ENCODE measurements around the gene SGK2.
A peak's percentile ranks its signal among the peaks of the same experiment; 100 is the strongest.

Gene SGK2

DNA sequence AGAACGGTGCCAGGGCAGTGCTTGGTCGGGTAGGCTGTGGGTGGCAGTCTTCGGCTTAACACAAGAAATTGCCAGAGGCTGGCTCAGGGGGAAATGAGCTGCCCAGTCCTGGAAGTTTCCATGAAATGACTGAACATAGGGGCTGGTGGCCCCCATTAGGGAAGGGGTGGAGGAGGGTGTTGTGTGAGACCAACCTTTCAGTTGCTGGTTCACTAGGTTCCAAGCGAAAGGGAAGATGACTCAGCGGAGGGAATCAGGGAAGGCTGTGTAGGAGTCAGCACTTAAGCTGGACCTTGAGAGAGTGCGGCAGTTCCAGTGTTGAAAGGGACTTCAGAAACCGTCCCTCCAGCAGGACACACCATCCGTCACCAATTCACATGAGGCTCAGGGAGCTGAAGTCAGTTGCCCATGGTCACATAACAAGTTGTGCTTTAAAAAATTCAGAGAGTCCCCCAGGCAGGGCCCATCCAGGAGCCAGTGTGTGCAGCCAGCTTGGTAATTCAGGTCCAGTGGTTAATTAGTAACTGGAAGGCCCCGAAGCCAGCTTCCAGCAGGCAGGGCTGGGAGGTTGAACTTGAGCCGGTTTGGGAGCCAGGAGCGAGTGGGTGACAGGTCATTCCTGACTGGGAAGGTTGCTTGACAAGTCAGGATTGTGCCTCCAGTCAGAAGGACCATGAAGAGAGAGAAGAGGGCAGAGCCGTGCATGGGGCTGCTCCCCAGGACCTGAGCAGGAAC is at the start of gene SGK2:
Gene SGK2, plus strand, starts transcription at position 616 of the 735 bp plus-strand sequence. CDS start 7,469 bp downstream, outside the sequence.
- Histone ChIP-seq H3K27ac (ENCODE audit: low read depth, low read length) (peak within 1 kb of the TSS; percentile 92), H3K36me3 (ENCODE audit: control insufficient read depth in 5 of 5, insufficient read depth in 5 of 5, low read length in 5 of 5) (no peaks in the 10 kb centered on the region), H3K9ac (ENCODE audit: low read length in 5 of 5) (peak within 1 kb of the TSS; percentile 1 to 68 (median 48)), H3K27me3 (ENCODE audit: control insufficient read depth in 5 of 5, insufficient read depth in 4 of 5, low read length in 5 of 5) (no peaks in the 10 kb centered on the region), H3K4me3 (ENCODE audit: low read depth in 1 of 5, low read length in 5 of 5) (peak within 1 kb of the TSS in 4 of 5 donors; percentile 30 to 70 (median 40)), H3K9me3 (ENCODE audit: control insufficient read depth in 5 of 5, low read length in 5 of 5) (no peaks in the 10 kb centered on the region), H3K4me1 (ENCODE audit: control insufficient read depth in 5 of 5, insufficient read depth in 5 of 5, low read length in 5 of 5) (peaks cover 5 to 46% (median 40%) of the 10 kb centered on the region in 5 donors)

DNA sequence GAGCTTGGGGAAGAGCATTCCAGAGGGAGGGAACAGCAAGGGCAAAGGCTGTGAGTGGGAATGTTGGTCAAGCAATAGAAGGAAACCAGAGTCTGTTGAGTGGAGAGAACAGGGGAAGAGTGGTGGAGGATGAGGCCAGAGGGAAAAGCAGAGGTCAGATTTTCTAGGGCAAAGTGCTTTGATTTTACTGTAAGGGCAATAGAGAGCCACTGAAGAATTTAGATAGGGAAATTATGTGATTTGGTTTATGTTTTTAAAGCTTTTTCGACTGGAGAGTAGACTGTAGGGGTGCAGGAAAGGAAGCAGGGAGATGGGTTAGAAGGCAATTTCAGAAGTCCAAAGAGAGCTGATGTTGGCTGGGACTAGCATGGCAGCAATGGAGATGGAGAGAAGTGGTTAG is 46.9 kb upstream of the SGK2 start:
- Histone ChIP-seq H3K27me3 (ENCODE audit: control insufficient read depth in 5 of 5, insufficient read depth in 4 of 5, low read length in 5 of 5) (peaks cover 0 to 6% (median 4%) of the 10 kb centered on the region in 5 donors), H3K4me3 (ENCODE audit: low read depth in 1 of 5, low read length in 5 of 5) (no peak overlapping the region), H3K27ac (ENCODE audit: low read depth, low read length) (no peak overlapping the region), H3K36me3 (ENCODE audit: control insufficient read depth in 5 of 5, insufficient read depth in 5 of 5, low read length in 5 of 5) (no peaks in the 10 kb centered on the region), H3K9ac (ENCODE audit: low read length in 5 of 5) (no peak overlapping the region), H3K4me1 (ENCODE audit: control insufficient read depth in 5 of 5, insufficient read depth in 5 of 5, low read length in 5 of 5) (peaks cover 2 to 46% (median 34%) of the 10 kb centered on the region in 5 donors), H3K9me3 (ENCODE audit: control insufficient read depth in 5 of 5, low read length in 5 of 5) (no peaks in the 10 kb centered on the region)

DNA sequence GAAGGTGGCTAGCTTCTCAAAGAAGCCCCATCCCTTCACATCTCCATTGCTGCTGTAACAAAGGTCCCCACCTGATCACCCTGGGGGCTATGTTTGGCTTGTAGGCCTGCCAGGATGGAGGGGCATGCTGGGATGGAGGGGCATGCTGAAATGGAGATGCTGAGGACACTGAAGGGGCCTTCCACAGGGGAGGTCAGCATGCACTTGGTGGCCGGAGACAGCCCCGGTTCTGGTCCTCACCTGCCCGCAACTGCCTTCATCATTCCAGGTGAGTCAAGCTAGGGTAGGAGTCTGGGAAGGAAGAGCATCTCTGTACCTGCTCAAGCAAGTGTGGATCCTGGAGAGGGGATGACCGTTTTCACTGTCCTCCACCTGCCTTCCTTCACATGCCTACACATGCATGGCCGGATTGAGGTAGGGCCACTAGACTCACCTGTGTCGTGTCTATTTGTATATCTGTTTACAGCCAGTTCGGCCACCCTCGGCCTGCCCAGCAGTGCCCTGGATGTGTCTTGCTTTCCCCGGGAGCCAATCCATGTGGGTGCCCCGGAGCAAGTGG is 45.4 kb upstream of the SGK2 start:
- Histone ChIP-seq H3K27ac (ENCODE audit: low read depth, low read length) (no peak overlapping the region), H3K9ac (ENCODE audit: low read length in 5 of 5) (peak overlapping the region in 3 of 5 donors; percentile 56 to 73 (median 56)), H3K4me1 (ENCODE audit: control insufficient read depth in 5 of 5, insufficient read depth in 5 of 5, low read length in 5 of 5) (peaks cover 1 to 31% (median 22%) of the 10 kb centered on the region in 5 donors)

DNA sequence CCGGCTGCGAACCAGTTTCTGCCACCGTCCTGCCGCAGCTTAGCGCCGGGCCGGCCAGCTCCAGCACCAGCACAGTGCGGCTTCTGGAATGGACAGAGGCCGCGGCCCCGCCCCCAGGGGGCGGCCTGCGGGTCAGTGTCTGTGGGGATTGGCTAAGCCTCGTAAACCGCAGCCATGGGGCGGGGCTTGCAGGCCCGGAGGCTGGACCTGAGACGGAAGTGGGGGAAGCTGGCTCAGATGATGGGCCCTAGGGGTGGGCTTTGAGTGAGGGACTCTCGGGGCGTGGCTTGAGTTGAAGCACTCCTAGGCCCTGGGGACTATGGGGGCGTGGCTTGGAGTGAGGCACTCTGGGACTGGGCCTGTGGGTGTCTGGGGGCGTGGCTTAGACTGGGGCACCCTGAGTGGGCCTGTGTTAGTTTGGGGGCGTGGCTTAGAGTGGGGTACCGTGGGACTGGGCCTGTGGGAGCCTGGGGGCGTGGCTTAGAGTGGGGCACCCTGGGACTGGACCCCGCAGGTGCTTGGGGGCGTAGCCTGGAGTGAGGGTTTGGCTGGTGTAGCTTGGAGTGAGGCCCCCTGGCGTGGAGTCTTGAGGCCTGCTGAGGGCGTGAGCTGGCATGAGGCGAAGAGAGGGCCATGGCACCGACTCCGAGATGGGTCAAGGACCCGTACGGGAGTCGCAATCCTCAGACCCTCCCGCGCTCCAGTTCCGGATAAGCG is 44.7 kb upstream of the SGK2 start:
- peak overlapping the region in 4 of 5 donors; percentile 60 to 74 (median 70) for H3K4me3 ChIP-seq (ENCODE audit: low read depth in 1 of 5, low read length in 5 of 5)
- H3K9me3 ChIP-seq (ENCODE audit: control insufficient read depth in 5 of 5, low read length in 5 of 5): no peaks in the 10 kb centered on the region
- H3K27me3 ChIP-seq (ENCODE audit: control insufficient read depth in 5 of 5, insufficient read depth in 4 of 5, low read length in 5 of 5): no peaks in the 10 kb centered on the region
- peaks cover 0 to 30% (median 20%) of the 10 kb centered on the region in 5 donors for H3K4me1 ChIP-seq (ENCODE audit: control insufficient read depth in 5 of 5, insufficient read depth in 5 of 5, low read length in 5 of 5)
- H3K27ac ChIP-seq (ENCODE audit: low read depth, low read length): peak overlapping the region; percentile 16
- no peaks in the 10 kb centered on the region for H3K36me3 ChIP-seq (ENCODE audit: control insufficient read depth in 5 of 5, insufficient read depth in 5 of 5, low read length in 5 of 5)
- H3K9ac ChIP-seq (ENCODE audit: low read length in 5 of 5): peak overlapping the region in 3 of 5 donors; percentile 56 to 73 (median 56)

More for the DNA sequence above, 45.4 kb upstream of the SGK2 start:
- Histone ChIP-seq H3K27me3 (ENCODE audit: control insufficient read depth in 5 of 5, insufficient read depth in 4 of 5, low read length in 5 of 5) (peaks cover 0 to 2% (median 0%) of the 10 kb centered on the region in 5 donors), H3K4me3 (ENCODE audit: low read depth in 1 of 5, low read length in 5 of 5) (peak overlapping the region; percentile 49 to 74 (median 70)), H3K36me3 (ENCODE audit: control insufficient read depth in 5 of 5, insufficient read depth in 5 of 5, low read length in 5 of 5) (no peaks in the 10 kb centered on the region), H3K9me3 (ENCODE audit: control insufficient read depth in 5 of 5, low read length in 5 of 5) (no peaks in the 10 kb centered on the region)

DNA sequence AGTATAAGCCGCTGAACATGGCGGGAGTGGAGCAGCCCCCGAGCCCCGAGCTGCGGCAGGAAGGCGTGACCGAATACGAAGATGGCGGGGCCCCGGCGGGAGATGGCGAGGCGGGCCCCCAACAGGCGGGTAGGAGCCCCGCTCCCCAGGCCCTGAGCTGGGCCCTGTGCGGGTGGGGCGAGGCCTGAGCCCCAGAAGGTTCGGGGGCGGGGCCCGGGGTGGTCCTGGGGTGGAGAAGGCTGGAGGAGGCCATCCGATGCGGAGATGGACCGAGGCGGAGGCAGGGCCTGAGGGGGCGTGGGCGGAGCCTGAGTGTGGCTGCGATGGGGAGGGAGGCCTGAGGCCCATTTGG is 44.2 kb upstream of the SGK2 start:
- H3K4me1 ChIP-seq (ENCODE audit: control insufficient read depth in 5 of 5, insufficient read depth in 5 of 5, low read length in 5 of 5): peaks cover 0 to 30% (median 20%) of the 10 kb centered on the region in 5 donors
- peak overlapping the region; percentile 16 for H3K27ac ChIP-seq (ENCODE audit: low read depth, low read length)
- no peaks in the 10 kb centered on the region for H3K9me3 ChIP-seq (ENCODE audit: control insufficient read depth in 5 of 5, low read length in 5 of 5)
- peak overlapping the region in 4 of 5 donors; percentile 52 to 74 (median 68) for H3K4me3 ChIP-seq (ENCODE audit: low read depth in 1 of 5, low read length in 5 of 5)
- peak overlapping the region in 2 of 5 donors; percentile 43 to 48 for H3K9ac ChIP-seq (ENCODE audit: low read length in 5 of 5)
- no peaks in the 10 kb centered on the region for H3K36me3 ChIP-seq (ENCODE audit: control insufficient read depth in 5 of 5, insufficient read depth in 5 of 5, low read length in 5 of 5)
- no peaks in the 10 kb centered on the region for H3K27me3 ChIP-seq (ENCODE audit: control insufficient read depth in 5 of 5, insufficient read depth in 4 of 5, low read length in 5 of 5)

DNA sequence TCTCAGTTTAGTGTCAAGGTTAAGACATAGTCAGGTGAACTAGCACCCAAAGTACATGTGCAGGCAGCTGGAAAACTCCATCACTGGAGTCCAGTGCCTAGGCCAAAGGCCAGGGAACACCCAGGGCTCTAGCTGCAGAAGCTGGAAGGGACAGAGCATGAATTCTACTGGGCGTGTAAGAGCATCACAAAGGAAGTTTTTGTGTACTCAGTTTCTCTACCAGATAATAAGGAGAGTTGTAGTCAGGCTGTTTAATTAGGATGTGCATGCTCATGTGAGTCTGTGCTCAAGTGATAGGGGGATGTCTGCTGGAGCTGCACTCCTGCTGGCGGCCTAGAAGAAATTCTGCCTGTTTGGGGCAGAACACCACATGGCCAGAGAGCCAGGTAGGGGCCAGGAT is 43.2 kb upstream of the SGK2 start:
- Histone ChIP-seq H3K27me3 (ENCODE audit: control insufficient read depth in 5 of 5, insufficient read depth in 4 of 5, low read length in 5 of 5) (no peaks in the 10 kb centered on the region), H3K9ac (ENCODE audit: low read length in 5 of 5) (no peak overlapping the region), H3K27ac (ENCODE audit: low read depth, low read length) (peak overlapping the region; percentile 16), H3K9me3 (ENCODE audit: control insufficient read depth in 5 of 5, low read length in 5 of 5) (peaks cover 0 to 4% (median 0%) of the 10 kb centered on the region in 5 donors), H3K4me1 (ENCODE audit: control insufficient read depth in 5 of 5, insufficient read depth in 5 of 5, low read length in 5 of 5) (peaks cover 0 to 30% (median 20%) of the 10 kb centered on the region in 5 donors), H3K4me3 (ENCODE audit: low read depth in 1 of 5, low read length in 5 of 5) (peak overlapping the region in 1 of 5 donors; percentile 22), H3K36me3 (ENCODE audit: control insufficient read depth in 5 of 5, insufficient read depth in 5 of 5, low read length in 5 of 5) (peaks cover 0 to 5% (median 0%) of the 10 kb centered on the region in 5 donors)

DNA sequence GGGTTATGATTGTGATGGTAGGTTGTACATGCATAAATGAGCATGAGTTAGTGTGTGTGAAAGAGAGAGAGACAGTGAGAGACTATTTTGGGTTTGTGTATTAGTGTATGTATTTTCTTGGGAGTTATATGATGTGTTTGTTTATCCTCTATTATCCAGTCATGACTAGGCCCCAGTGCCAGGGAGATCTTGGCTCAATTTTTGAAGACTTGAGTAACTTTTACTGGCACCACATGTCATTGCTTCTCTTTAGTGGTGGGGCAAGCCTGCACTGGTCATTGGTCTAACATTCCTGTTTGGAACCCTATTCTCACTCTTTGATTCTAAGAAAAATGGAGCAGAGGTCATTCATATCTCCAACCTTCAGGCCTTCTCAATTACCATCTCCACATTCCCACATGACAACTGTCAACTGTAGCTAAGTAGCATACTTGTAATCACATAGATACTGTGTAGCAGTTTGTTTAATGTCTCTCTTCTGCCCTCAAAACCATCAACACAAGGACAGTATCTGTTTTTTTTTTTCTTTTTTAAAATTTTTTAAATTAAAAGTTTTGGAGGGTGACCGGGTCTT is 42.5 kb upstream of the SGK2 start:
- Histone ChIP-seq H3K36me3 (ENCODE audit: control insufficient read depth in 5 of 5, insufficient read depth in 5 of 5, low read length in 5 of 5) (peaks cover 0 to 6% (median 0%) of the 10 kb centered on the region in 5 donors), H3K9me3 (ENCODE audit: control insufficient read depth in 5 of 5, low read length in 5 of 5) (peaks cover 0 to 4% (median 0%) of the 10 kb centered on the region in 5 donors), H3K4me1 (ENCODE audit: control insufficient read depth in 5 of 5, insufficient read depth in 5 of 5, low read length in 5 of 5) (peaks cover 0 to 30% (median 20%) of the 10 kb centered on the region in 5 donors), H3K27me3 (ENCODE audit: control insufficient read depth in 5 of 5, insufficient read depth in 4 of 5, low read length in 5 of 5) (no peaks in the 10 kb centered on the region), H3K4me3 (ENCODE audit: low read depth in 1 of 5, low read length in 5 of 5) (peak overlapping the region in 1 of 5 donors; percentile 22), H3K9ac (ENCODE audit: low read length in 5 of 5) (no peak overlapping the region), H3K27ac (ENCODE audit: low read depth, low read length) (peak overlapping the region; percentile 16)

DNA sequence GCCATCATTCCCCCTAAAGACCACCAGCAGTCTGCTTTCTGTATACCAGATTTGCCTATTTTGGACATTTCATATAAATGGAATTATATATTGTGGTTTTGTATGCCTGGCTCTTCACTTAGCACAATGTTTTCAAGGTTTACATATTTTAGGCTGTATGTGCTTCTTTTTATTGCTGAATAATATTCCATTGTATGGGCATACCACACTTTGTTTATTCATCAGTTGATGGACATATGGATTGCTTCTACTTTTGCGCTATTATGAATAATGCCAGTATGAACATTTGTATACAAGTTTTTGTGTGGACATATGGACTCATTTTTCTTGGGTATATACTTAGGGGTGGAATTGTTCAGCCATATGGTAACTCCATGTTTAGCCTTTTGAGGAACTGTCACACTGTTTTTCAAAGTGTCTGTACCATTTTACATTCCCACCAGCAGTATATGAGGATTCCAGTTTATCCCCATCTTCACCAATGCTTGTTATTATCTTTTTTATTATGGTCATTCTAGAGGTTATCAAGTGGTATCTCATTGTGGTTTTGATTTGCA is 38.7 kb upstream of the SGK2 start:
- H3K36me3 ChIP-seq (ENCODE audit: control insufficient read depth in 5 of 5, insufficient read depth in 5 of 5, low read length in 5 of 5): peaks cover 0 to 6% (median 0%) of the 10 kb centered on the region in 5 donors
- H3K27me3 ChIP-seq (ENCODE audit: control insufficient read depth in 5 of 5, insufficient read depth in 4 of 5, low read length in 5 of 5): no peaks in the 10 kb centered on the region
- peaks cover 0 to 16% (median 13%) of the 10 kb centered on the region in 5 donors for H3K4me1 ChIP-seq (ENCODE audit: control insufficient read depth in 5 of 5, insufficient read depth in 5 of 5, low read length in 5 of 5)
- peaks cover 0 to 4% (median 0%) of the 10 kb centered on the region in 5 donors for H3K9me3 ChIP-seq (ENCODE audit: control insufficient read depth in 5 of 5, low read length in 5 of 5)
- H3K27ac ChIP-seq (ENCODE audit: low read depth, low read length): no peak overlapping the region
- H3K4me3 ChIP-seq (ENCODE audit: low read depth in 1 of 5, low read length in 5 of 5): no peak overlapping the region
- no peak overlapping the region for H3K9ac ChIP-seq (ENCODE audit: low read length in 5 of 5)

DNA sequence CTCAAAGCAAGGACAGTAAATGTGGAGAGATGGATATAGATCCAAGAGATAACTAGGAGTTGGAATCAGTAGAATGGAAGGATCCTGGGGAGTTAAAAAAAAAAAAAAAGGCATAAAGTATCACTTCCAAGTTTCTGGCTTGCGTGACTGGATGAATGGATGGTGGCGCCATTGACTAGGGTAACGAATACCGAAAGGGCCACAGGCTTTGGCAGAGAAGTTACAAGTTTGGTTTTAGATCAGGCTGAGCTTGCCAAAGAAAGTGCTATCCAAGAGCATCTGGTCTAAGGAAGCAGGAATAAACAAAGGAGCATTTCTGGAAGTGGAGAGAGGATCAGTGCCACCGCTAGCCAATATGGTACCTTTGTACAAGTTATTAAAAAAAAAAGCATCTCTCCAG is 33.8 kb upstream of the SGK2 start:
- Histone ChIP-seq H3K27ac (ENCODE audit: low read depth, low read length) (no peak overlapping the region), H3K9me3 (ENCODE audit: control insufficient read depth in 5 of 5, low read length in 5 of 5) (peaks cover 0 to 2% (median 0%) of the 10 kb centered on the region in 5 donors), H3K27me3 (ENCODE audit: control insufficient read depth in 5 of 5, insufficient read depth in 4 of 5, low read length in 5 of 5) (no peaks in the 10 kb centered on the region), H3K4me3 (ENCODE audit: low read depth in 1 of 5, low read length in 5 of 5) (no peak overlapping the region), H3K9ac (ENCODE audit: low read length in 5 of 5) (no peak overlapping the region), H3K36me3 (ENCODE audit: control insufficient read depth in 5 of 5, insufficient read depth in 5 of 5, low read length in 5 of 5) (peaks cover 0 to 6% (median 4%) of the 10 kb centered on the region in 5 donors), H3K4me1 (ENCODE audit: control insufficient read depth in 5 of 5, insufficient read depth in 5 of 5, low read length in 5 of 5) (no peaks in the 10 kb centered on the region)

Data from subcutaneous abdominal adipose tissue (tissue), 5 donors.